ENCODE data around the gene TMEFF2. TPM values are rescaled to one million over a fixed set of nuclear protein-coding genes. Genes with fewer than 3 reads are reported as not detected.

The TMEFF2 gene
- total RNA-seq, 4 donors from 2014 or later, result 1.5 TPM; not detected in 3

GRCh38 chr2:192206399-192206798 is 11.7 kb upstream of the TMEFF2 start:
- Histone ChIP-seq H3K4me3 (no peak overlapping the region), H3K36me3 (no peaks in the 10 kb centered on the region), H3K27me3 (peaks cover 0 to 5% of the 10 kb centered on the region in 2 donors), H3K4me1 (no peaks in the 10 kb centered on the region), H3K27ac (no peak overlapping the region), H3K9me3 (no peaks in the 10 kb centered on the region)
- TF ChIP-seq CTCF (IDR thresholded peaks at IDR 0.05) (no peak), POLR2A (IDR thresholded peaks at IDR 0.05) (no peak)
- intact Hi-C loops (cut with DNase I; ENCODE audit: low total_unique reads), result no loop called here
- no peak for DNase-seq

GRCh38 chr2:192203876-192204275 is 9.1 kb upstream of the TMEFF2 start:
- no peaks in the 10 kb centered on the region for H3K36me3 ChIP-seq
- H3K4me3 ChIP-seq, result no peak overlapping the region
- no peaks in the 10 kb centered on the region for H3K9me3 ChIP-seq
- no peak for DNase-seq
- no peaks in the 10 kb centered on the region for H3K4me1 ChIP-seq
- intact Hi-C loops (cut with DNase I; ENCODE audit: low total_unique reads), result no loop called here
- H3K27me3 ChIP-seq, result peaks cover 0 to 19% of the 10 kb centered on the region in 2 donors
- TF ChIP-seq POLR2A (IDR thresholded peaks at IDR 0.05) (no peak), CTCF (IDR thresholded peaks at IDR 0.05) (no peak)
- no peak overlapping the region for H3K27ac ChIP-seq

GRCh38 chr2:192202373-192202772 is 7.6 kb upstream of the TMEFF2 start:
- Histone ChIP-seq H3K27ac (no peak overlapping the region), H3K4me3 (no peak overlapping the region), H3K27me3 (peaks cover 0 to 30% of the 10 kb centered on the region in 2 donors), H3K36me3 (no peaks in the 10 kb centered on the region), H3K9me3 (no peaks in the 10 kb centered on the region), H3K4me1 (no peaks in the 10 kb centered on the region)
- intact Hi-C loops (cut with DNase I; ENCODE audit: low total_unique reads), result no loop called here
- no peak for TF ChIP-seq CTCF (IDR thresholded peaks at IDR 0.05)
- TF ChIP-seq POLR2A (IDR thresholded peaks at IDR 0.05), result no peak
- no peak for DNase-seq

GRCh38 chr2:192201116-192201515 is 6.4 kb upstream of the TMEFF2 start:
- TF ChIP-seq CTCF (IDR thresholded peaks at IDR 0.05) (no peak), POLR2A (IDR thresholded peaks at IDR 0.05) (no peak)
- Histone ChIP-seq H3K4me1 (peaks cover 0 to 3% of the 10 kb centered on the region in 2 donors), H3K36me3 (no peaks in the 10 kb centered on the region), H3K9me3 (no peaks in the 10 kb centered on the region), H3K27me3 (peaks cover 3 to 37% of the 10 kb centered on the region in 2 donors), H3K27ac (no peak overlapping the region), H3K4me3 (no peak overlapping the region)
- intact Hi-C loops (cut with DNase I; ENCODE audit: low total_unique reads), result no loop called here
- DNase-seq, result no peak

DNA sequence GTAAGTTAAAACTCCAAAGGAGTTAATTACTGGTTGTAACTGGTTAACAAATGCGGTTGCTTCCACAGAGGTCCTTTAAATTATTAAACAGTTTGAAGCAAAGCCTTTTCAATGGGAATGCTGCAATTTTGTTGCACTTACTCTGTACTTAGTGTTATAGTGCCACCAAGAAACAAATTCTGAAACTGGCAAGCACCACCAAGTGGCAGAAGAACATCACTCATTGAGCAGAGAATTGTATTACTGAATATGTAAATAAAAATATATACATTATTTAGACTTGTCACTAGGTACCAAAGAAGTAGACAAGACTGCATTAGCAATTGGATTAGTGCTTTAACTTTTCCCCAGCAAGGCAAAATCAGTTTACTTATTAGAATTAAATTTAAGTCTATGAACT is 2.6 kb upstream of the TMEFF2 start:
- Histone ChIP-seq H3K27ac (no peak overlapping the region), H3K4me1 (peaks cover 0 to 17% of the 10 kb centered on the region in 2 donors), H3K27me3 (peaks cover 16 to 63% of the 10 kb centered on the region in 2 donors), H3K4me3 (no peak overlapping the region), H3K9me3 (no peaks in the 10 kb centered on the region), H3K36me3 (no peaks in the 10 kb centered on the region)
- intact Hi-C loops (cut with DNase I; ENCODE audit: low total_unique reads), result no loop called here
- no peak for DNase-seq
- no peak for TF ChIP-seq POLR2A (IDR thresholded peaks at IDR 0.05)
